A673 (cell line): ENCODE data around the gene BLOC1S5. TPM values are rescaled to one million over a fixed set of nuclear protein-coding genes. Genes with fewer than 3 reads are reported as not detected.

Experiments
- BruUV-seq: library from RNA; stranded (reverse); fragments of 400-500 nt; replicated peaks from 2 replicates; lab custom pipeline; 2021; lab: Mats Ljungman, UMichigan
- CTCF ChIA-PET: fragments of 300-600 bp; sonication (Branson Sonifier 250); formaldehyde crosslinking; loops from one replicate; lab custom pipeline; 2022; ENCODE audit warnings: antibody characterized with exemption; lab: Charles Lee
- POLR2A ChIA-PET: fragments of 300-600 bp; sonication (Branson Sonifier 250); formaldehyde crosslinking; loops from one replicate; lab custom pipeline; 2022; ENCODE audit warnings: antibody characterized with exemption; ENCODE audit not compliant: low non-redundant PET; lab: Charles Lee
- DNase-seq: peaks from one replicate; pipeline ENCODE4 v3.0.0-alpha.2; 2015; ENCODE audit warnings: low spot score
- H3K27ac ChIP-seq: fragments of 200-600 bp; sonication (generic); 2 replicates; pipeline ENCODE4 v1.5.1; 2016; ENCODE audit warnings: mixed run types, low read depth, mild to moderate bottlenecking, mixed read lengths, antibody characterized with exemption, low read length; ENCODE audit not compliant: poor library complexity, severe bottlenecking
- H3K27me3 ChIP-seq: fragments of 200-600 bp; sonication (generic); replicated peaks from 2 replicates; pipeline ENCODE4 v1.6.1; 2017; ENCODE audit warnings: mixed run types, low read depth, mild to moderate bottlenecking, mixed read lengths, antibody characterized with exemption, low read length; ENCODE audit not compliant: insufficient read depth, poor library complexity
- H3K36me3 ChIP-seq: fragments of 200-600 bp; sonication (generic); 2 replicates; pipeline ENCODE4 v1.6.1; 2016; ENCODE audit warnings: mixed run types, mild to moderate bottlenecking, mixed read lengths, antibody characterized with exemption, low read length; ENCODE audit not compliant: insufficient read depth, poor library complexity, severe bottlenecking
- H3K4me1 ChIP-seq: fragments of 200-600 bp; sonication (generic); 2 replicates; pipeline ENCODE4 v1.6.1; 2017; ENCODE audit warnings: mixed run types, mild to moderate bottlenecking, mixed read lengths, antibody characterized with exemption, low read length; ENCODE audit not compliant: insufficient read depth, poor library complexity, severe bottlenecking
- H3K4me3 ChIP-seq: fragments of 200-600 bp; sonication (generic); 2 replicates; pipeline ENCODE4 v1.5.1; 2016; ENCODE audit warnings: low read depth, mixed run types, mild to moderate bottlenecking, mixed read lengths, low read length; ENCODE audit not compliant: poor library complexity, severe bottlenecking
- H3K9me3 ChIP-seq: fragments of 200-600 bp; sonication (generic); 2 replicates; pipeline ENCODE4 v1.6.1; 2016; ENCODE audit warnings: mixed run types, low read depth, mild to moderate bottlenecking, mixed read lengths, antibody characterized with exemption, low read length; ENCODE audit not compliant: poor library complexity, severe bottlenecking
- CTCF ChIP-seq: fragments of 300-800, 200-600 bp; sonication (generic); conservative IDR thresholded peaks from 2 replicates; pipeline ENCODE4 v1.5.1; 2017; ENCODE audit warnings: low read depth, mild to moderate bottlenecking, antibody characterized with exemption, low read length, moderate library complexity, mixed read lengths
- EZH2 ChIP-seq: fragments of 200-600 bp; sonication (generic); IDR thresholded peaks from 2 replicates; pipeline ENCODE4 v1.6.1; 2017; ENCODE audit warnings: borderline replicate concordance, low read depth, mild to moderate bottlenecking, mixed read lengths, antibody characterized with exemption, low read length; ENCODE audit not compliant: poor library complexity, severe bottlenecking
- intact Hi-C: fragments of 100-400 bp; cut with micrococcal nuclease; formaldehyde crosslinking; loops from one replicate; pipeline ENCODE4 v1.10.0; 2022; ENCODE audit not compliant: unreplicated experiment
- total RNA-seq: library from RNA; stranded (reverse); gene quantifications from 2 replicates; pipeline ENCODE4 v1.2.3, GENCODE V29; 2021

BLOC1S5 gene
- total RNA-seq, 1 experiment from 2014 or later = 21.8 TPM

GRCh38 chr6:8100159-8100854 lies 36.1 kb upstream of the BLOC1S5 start:
- Histone ChIP-seq H3K9me3 (no peaks in the 10 kb centered on the region), H3K36me3 (peaks cover 35% of the 10 kb centered on the region), H3K27ac (peak overlapping the region; percentile 86), H3K4me1 (peaks cover 8% of the 10 kb centered on the region), H3K4me3 (peak overlapping the region; percentile 10), H3K27me3 (no peaks in the 10 kb centered on the region)
- ChIA-PET CTCF (interaction anchor here (0.5 kb wide), 1 partner anchor 28 kb away, joined by 10 read pairs; no protein-coding TSS in a partner anchor), POLR2A (interaction anchor here (0.7 kb wide), 1 partner anchor 936 kb away, joined by 3 read pairs; no protein-coding TSS in a partner anchor)
- intact Hi-C loops = no loop called here
- BruUV-seq = no TSS peak
- no peak for TF ChIP-seq CTCF
- no peak for TF ChIP-seq EZH2
- peak; percentile 56 for DNase-seq

GRCh38 chr6:8090650-8091049 lies 26.5 kb upstream of the BLOC1S5 start:
- DNase-seq = no peak
- ChIA-PET CTCF (no interaction called here), POLR2A (no interaction called here)
- intact Hi-C loops = no loop called here
- no peak overlapping the region for H3K27ac ChIP-seq
- H3K9me3 ChIP-seq = peaks cover 15% of the 10 kb centered on the region
- no peak overlapping the region for H3K4me3 ChIP-seq
- no TSS peak for BruUV-seq
- H3K36me3 ChIP-seq = peaks cover 88% of the 10 kb centered on the region
- no peaks in the 10 kb centered on the region for H3K27me3 ChIP-seq
- H3K4me1 ChIP-seq = peaks cover 10% of the 10 kb centered on the region
- TF ChIP-seq EZH2 = no peak
- no peak for TF ChIP-seq CTCF

GRCh38 chr6:8088886-8089285 lies 24.7 kb upstream of the BLOC1S5 start:
- POLR2A ChIA-PET = interaction anchor here (0.6 kb wide), 1 partner anchor 10 kb away, joined by 4 read pairs; no protein-coding TSS in a partner anchor
- intact Hi-C loops = no loop called here
- Histone ChIP-seq H3K9me3 (peaks cover 15% of the 10 kb centered on the region), H3K27me3 (no peaks in the 10 kb centered on the region), H3K27ac (no peak overlapping the region), H3K36me3 (peaks cover 70% of the 10 kb centered on the region), H3K4me1 (peaks cover 25% of the 10 kb centered on the region), H3K4me3 (no peak overlapping the region)
- CTCF ChIA-PET = no interaction called here
- no TSS peak for BruUV-seq
- TF ChIP-seq CTCF = no peak
- TF ChIP-seq EZH2 = no peak
- no peak for DNase-seq
